RWPE1 (cell line): Measurements from ENCODE around the gene SEMA5A.

ENCODE experiments used
- CTCF ChIA-PET: fragments of 350-600 bp; sonication (Branson Sonifier 250); formaldehyde crosslinking; extraction: SDS; loops from one replicate; lab custom pipeline; 2021; lab: Yijun Ruan, JAX
- POLR2A ChIA-PET: fragments of 400-600 bp; formaldehyde crosslinking; extraction: SDS; loops from one replicate; lab custom pipeline; 2020; ENCODE audit warnings: antibody characterized with exemption; ENCODE audit not compliant: low non-redundant PET; lab: Yijun Ruan, JAX
- DNase-seq: peaks from one replicate; pipeline ENCODE4 v3.0.0; 2012; ENCODE audit warnings: low spot score
- H3K27ac ChIP-seq: fragments of 450-650 bp; 2 replicates; pipeline ENCODE4 v1.5.1; 2017
- TF ChIP-seq, protein P1 (sequence below): fragments of 450-650 bp; conservative IDR thresholded peaks from 2 replicates; pipeline ENCODE4 v1.5.1; 2017; ENCODE audit warnings: low read depth, mild to moderate bottlenecking

SEMA5A gene

DNA sequence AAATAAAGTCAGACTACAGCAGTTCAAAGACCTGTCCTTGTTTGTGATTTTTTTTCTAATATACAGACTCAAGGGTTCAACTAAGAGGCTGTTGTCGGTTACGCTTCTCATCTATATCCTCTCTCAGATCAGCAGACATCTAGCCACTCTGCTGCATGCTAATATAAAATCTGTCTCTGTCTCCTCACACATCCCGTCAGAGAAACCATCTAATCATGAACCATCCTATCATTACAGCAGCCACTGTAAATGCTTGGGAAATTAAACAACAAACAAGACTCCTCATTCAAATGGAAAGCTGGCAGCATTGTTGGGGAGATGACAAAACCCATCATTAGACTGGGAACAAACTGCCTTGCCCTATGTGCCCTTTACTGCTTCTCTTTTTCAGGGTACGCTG lies 94.8 kb downstream of the SEMA5A start:
- ChIA-PET POLR2A (no interaction called here), CTCF (no interaction called here)
- no peak for DNase-seq

DNA sequence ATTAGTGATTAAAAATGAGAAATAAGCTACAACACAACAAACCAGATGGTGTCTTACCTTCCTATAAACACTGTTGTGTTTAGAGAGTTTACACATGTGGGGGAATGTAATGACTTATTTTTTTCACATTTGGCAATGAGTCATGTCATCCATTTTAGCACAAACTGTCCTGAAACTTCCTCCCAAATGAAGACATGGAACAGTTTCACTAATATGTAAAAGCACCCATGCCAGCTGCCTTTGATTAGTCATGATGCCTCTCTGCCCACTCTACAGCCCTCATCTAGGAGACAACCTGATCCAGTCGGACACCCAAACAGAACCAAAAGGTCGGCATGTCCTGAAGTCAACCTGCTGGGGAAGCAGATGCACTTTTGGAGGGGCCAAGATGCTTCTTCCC lies 98.2 kb downstream of the SEMA5A start:
- TF ChIP-seq, protein P1, sequence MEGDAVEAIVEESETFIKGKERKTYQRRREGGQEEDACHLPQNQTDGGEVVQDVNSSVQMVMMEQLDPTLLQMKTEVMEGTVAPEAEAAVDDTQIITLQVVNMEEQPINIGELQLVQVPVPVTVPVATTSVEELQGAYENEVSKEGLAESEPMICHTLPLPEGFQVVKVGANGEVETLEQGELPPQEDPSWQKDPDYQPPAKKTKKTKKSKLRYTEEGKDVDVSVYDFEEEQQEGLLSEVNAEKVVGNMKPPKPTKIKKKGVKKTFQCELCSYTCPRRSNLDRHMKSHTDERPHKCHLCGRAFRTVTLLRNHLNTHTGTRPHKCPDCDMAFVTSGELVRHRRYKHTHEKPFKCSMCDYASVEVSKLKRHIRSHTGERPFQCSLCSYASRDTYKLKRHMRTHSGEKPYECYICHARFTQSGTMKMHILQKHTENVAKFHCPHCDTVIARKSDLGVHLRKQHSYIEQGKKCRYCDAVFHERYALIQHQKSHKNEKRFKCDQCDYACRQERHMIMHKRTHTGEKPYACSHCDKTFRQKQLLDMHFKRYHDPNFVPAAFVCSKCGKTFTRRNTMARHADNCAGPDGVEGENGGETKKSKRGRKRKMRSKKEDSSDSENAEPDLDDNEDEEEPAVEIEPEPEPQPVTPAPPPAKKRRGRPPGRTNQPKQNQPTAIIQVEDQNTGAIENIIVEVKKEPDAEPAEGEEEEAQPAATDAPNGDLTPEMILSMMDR: no peak
- ChIA-PET POLR2A (no interaction called here), CTCF (no interaction called here)
- H3K27ac ChIP-seq: no peak overlapping the region
- DNase-seq: no peak

More for the DNA sequence above, 94.8 kb downstream of the SEMA5A start:
- no peak overlapping the region for H3K27ac ChIP-seq
- TF ChIP-seq, protein P1: no peak

DNA sequence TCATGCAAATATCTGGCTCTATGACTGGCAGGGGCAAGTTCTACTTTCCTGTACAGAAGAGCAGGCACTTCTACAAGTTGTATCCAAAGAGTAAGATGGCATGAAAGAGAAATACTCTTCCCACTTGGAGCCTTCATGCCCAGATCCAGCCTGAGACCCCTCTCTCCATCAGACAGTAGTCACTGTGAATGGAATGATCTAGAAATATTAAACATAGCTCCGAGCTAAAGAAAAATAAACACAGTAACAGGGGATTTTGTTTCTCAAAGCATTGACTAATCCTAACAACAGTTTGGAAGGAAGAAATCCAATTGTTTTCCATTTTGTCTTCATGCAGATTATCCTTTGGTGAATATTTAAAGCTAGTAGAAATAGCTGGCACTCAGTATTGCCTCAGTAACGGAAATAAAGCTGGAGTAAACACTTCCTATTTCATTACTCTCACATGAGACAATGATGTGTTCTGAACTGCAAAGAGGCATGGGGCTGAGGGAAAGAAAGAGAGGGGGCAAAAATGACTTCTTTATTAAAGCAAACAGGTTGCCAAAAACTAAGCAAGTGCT lies 100.0 kb downstream of the SEMA5A start:
- CTCF ChIA-PET: interaction anchor here (0.6 kb wide), 2 partner anchors 53 to 97 kb away, joined by 3 read pairs; no protein-coding TSS in a partner anchor
- no peak for DNase-seq

DNA sequence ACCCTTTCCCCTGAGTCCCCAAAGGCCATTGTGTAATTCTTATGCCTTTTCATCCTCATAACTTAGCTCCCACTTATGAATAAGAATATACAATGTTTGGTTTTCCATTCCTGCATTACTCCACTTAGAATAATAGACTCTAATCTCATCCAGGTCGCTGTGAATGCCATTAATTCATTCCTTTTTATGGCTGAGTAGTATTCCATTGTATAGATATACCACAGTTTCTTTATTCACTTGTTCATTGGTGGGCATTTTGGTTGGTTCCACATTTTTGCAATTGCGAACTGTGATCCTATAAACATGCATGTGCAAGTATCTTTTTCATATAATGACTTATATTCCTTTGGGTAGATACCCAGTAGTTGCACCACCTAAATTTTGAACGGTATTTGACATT lies 101.5 kb downstream of the SEMA5A start:
- no peak for DNase-seq
- ChIA-PET POLR2A (no interaction called here), CTCF (no interaction called here)
- H3K27ac ChIP-seq: no peak overlapping the region
- TF ChIP-seq, protein P1: no peak

More for the DNA sequence above, 100.0 kb downstream of the SEMA5A start:
- H3K27ac ChIP-seq: no peak overlapping the region
- TF ChIP-seq, protein P1: no peak
- POLR2A ChIA-PET: no interaction called here

DNA sequence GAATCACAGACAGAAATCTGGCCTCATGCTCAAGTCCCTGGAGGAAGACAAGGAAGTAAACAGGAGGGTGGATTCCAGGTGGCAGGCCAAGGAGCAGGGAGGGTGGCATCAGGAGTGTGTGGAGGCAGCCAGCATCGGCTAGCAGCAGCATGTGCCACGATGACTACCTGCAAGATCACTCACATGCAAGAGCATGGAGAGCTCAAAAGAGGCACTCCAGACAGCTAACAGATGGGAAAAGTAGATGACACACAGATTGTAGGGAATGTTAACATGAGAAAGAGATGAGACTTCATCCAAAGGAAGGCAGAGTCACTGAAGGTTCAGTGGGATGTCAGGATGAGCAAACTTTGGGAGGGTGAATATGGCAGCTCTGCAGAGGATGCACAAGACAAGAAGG lies 104.3 kb downstream of the SEMA5A start:
- no peak for DNase-seq
- no peak overlapping the region for H3K27ac ChIP-seq
- ChIA-PET CTCF (no interaction called here), POLR2A (no interaction called here)
- TF ChIP-seq, protein P1: no peak

DNA sequence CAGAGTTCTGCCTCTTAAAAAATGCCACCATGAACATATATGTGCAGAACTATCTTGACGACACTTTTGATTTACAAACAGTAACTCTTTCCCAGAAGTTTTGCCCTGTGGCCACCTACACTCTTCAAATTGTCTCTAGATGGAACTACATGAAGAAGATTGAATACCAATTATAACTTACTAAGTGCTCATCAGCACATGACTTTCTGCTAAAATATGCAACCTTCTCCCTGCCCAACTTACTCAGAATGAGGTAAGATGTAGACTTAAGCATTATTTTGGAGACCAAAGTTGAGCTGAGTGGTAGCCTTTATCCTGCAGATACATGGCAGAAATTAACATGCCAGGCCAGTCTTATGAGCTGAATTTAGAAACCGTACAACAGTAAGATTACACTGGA lies 105.4 kb downstream of the SEMA5A start:
- TF ChIP-seq, protein P1: no peak
- H3K27ac ChIP-seq: no peak overlapping the region
- CTCF ChIA-PET: no interaction called here
- POLR2A ChIA-PET: no interaction called here
- peak; percentile 29 for DNase-seq
